IMR-90 (cell line): ENCODE results near the gene ATP10B. TPM values are rescaled to one million over a fixed set of nuclear protein-coding genes. Genes with fewer than 3 reads are reported as not detected.

Experiments used
- ATAC-seq: fragments of 200-7000 bp; cut with Tn5 transposase; 2 replicates; pipeline ENCODE4 v1.9.1; 2020; ENCODE audit warnings: low read depth, mild to moderate bottlenecking, moderate library complexity
- BruUV-seq: library from RNA; stranded (reverse); fragments of 400-500 nt; replicated peaks from 2 replicates; lab custom pipeline; 2021; lab: Mats Ljungman, UMichigan
- CTCF ChIA-PET: fragments of 300-600 bp; formaldehyde crosslinking; extraction: SDS; loops from one replicate; lab custom pipeline; 2021; ENCODE audit warnings: antibody characterized with exemption; lab: Yijun Ruan, JAX
- POLR2A ChIA-PET: fragments of 300-600 bp; sonication (Branson Sonifier 250); formaldehyde crosslinking; loops from one replicate; lab custom pipeline; 2022; ENCODE audit warnings: antibody characterized with exemption; ENCODE audit not compliant: unreplicated experiment; lab: Charles Lee
- DNase-seq: peaks from one replicate; pipeline ENCODE4 v3.0.0; 2013
- H2AFZ ChIP-seq: replicated peaks from 2 replicates; pipeline ENCODE3; 2013; ENCODE audit warnings: low read length, mild to moderate bottlenecking; ENCODE audit not compliant: poor library complexity
- H2AK5ac ChIP-seq: 2 replicates; pipeline ENCODE4 v1.6.1; 2013; ENCODE audit warnings: low read depth, low read length, inconsistent platforms
- H2AK9ac ChIP-seq: replicated peaks from 2 replicates; pipeline ENCODE3; 2013; ENCODE audit warnings: mild to moderate bottlenecking, low read depth, low read length, moderate library complexity; ENCODE audit not compliant: poor library complexity
- H2BK120ac ChIP-seq: 2 replicates; pipeline ENCODE4 v1.6.1; 2013; ENCODE audit warnings: low read depth, low read length, inconsistent platforms
- H2BK15ac ChIP-seq: 3 replicates; pipeline ENCODE4 v1.6.1; 2013; ENCODE audit warnings: low read depth, low read length, inconsistent platforms
- H2BK20ac ChIP-seq: 2 replicates; pipeline ENCODE4 v1.6.1; 2013; ENCODE audit warnings: low read depth, mild to moderate bottlenecking, inconsistent platforms, low read length, moderate library complexity
- H2BK5ac ChIP-seq: 2 replicates; pipeline ENCODE4 v1.6.1; 2013; ENCODE audit warnings: mild to moderate bottlenecking, low read depth, low read length, inconsistent platforms; ENCODE audit not compliant: poor library complexity, severe bottlenecking
- H3K14ac ChIP-seq: replicated peaks from 2 replicates; pipeline ENCODE4 v1.6.1; 2013; ENCODE audit warnings: low read depth, low read length, inconsistent platforms
- H3K18ac ChIP-seq: 2 replicates; pipeline ENCODE4 v1.6.1; 2013; ENCODE audit warnings: low read depth, low read length, control low read depth
- H3K23ac ChIP-seq: 2 replicates; pipeline ENCODE4 v1.6.1; 2013; ENCODE audit warnings: low read depth, low read length, inconsistent platforms
- H3K27ac ChIP-seq: 2 replicates; pipeline ENCODE4 v1.5.1; 2013; ENCODE audit warnings: mild to moderate bottlenecking, control low read depth, low read length; ENCODE audit not compliant: insufficient read depth
- H3K27me3 ChIP-seq: 2 replicates; pipeline ENCODE4 v1.6.1; 2013; ENCODE audit warnings: low read length; ENCODE audit not compliant: control insufficient read depth, insufficient read depth
- H3K36me3 ChIP-seq: 2 replicates; pipeline ENCODE4 v1.6.1; 2013; ENCODE audit warnings: low read length, mixed read lengths; ENCODE audit not compliant: control insufficient read depth, insufficient read depth
- H3K4ac ChIP-seq: 2 replicates; pipeline ENCODE4 v1.6.1; 2013; ENCODE audit warnings: low read depth, low read length, inconsistent platforms
- H3K4me1 ChIP-seq: 2 replicates; pipeline ENCODE4 v1.6.1; 2013; ENCODE audit warnings: low read length, mixed read lengths; ENCODE audit not compliant: control insufficient read depth, insufficient read depth
- H3K4me2 ChIP-seq: 2 replicates; pipeline ENCODE4 v1.6.1; 2013; ENCODE audit warnings: low read depth, mild to moderate bottlenecking, control low read depth, low read length, moderate library complexity
- H3K4me3 ChIP-seq: 2 replicates; pipeline ENCODE4 v1.5.1; 2013; ENCODE audit warnings: low read depth, mild to moderate bottlenecking, control low read depth, low read length, moderate library complexity; ENCODE audit not compliant: insufficient read depth
- H3K56ac ChIP-seq: 2 replicates; pipeline ENCODE4 v1.6.1; 2013; ENCODE audit warnings: low read length, inconsistent platforms; ENCODE audit not compliant: insufficient read depth; ENCODE audit errors: extremely low read depth
- H3K79me1 ChIP-seq, 2 experiments: 2 replicates each; pipeline ENCODE4 v1.6.1; 2013; ENCODE audit warnings: low read length in 2 of 2, inconsistent platforms in 1 of 2, low read depth in 1 of 2
- H3K9ac ChIP-seq: 2 replicates; pipeline ENCODE4 v1.6.1; 2013; ENCODE audit warnings: low read depth, low read length, control low read depth
- H3K9me1 ChIP-seq: 2 replicates; pipeline ENCODE4 v1.6.1; 2013; ENCODE audit warnings: low read length, inconsistent platforms; ENCODE audit not compliant: insufficient read depth
- H3K9me3 ChIP-seq: 2 replicates; pipeline ENCODE4 v1.6.1; 2013; ENCODE audit warnings: low read length; ENCODE audit not compliant: control insufficient read depth, insufficient read depth
- H4K20me1 ChIP-seq: 2 replicates; pipeline ENCODE4 v1.6.1; 2013; ENCODE audit warnings: low read length, inconsistent platforms; ENCODE audit not compliant: insufficient read depth
- H4K5ac ChIP-seq: 2 replicates; pipeline ENCODE4 v1.6.1; 2013; ENCODE audit warnings: mild to moderate bottlenecking, low read depth, low read length, control low read depth
- H4K8ac ChIP-seq, 2 experiments: 2 replicates each; pipeline ENCODE4 v1.6.1; 2013; ENCODE audit warnings: low read depth in 2 of 2, low read length in 2 of 2, control low read depth in 1 of 2, inconsistent platforms in 1 of 2
- H4K91ac ChIP-seq: 2 replicates; pipeline ENCODE4 v1.6.1; 2013; ENCODE audit warnings: low read depth, low read length, inconsistent platforms; ENCODE audit not compliant: insufficient read depth
- BHLHE40 ChIP-seq: fragments of 150-350 bp; IDR thresholded peaks from 2 replicates; pipeline ENCODE4 v1.6.1; 2016; ENCODE audit warnings: mild to moderate bottlenecking, low read depth, low read length
- CEBPB ChIP-seq: IDR thresholded peaks from 2 replicates; pipeline ENCODE4 v1.6.1; 2012; ENCODE audit warnings: low read depth, low read length, improper control_type of control experiment
- CHD1 ChIP-seq: IDR thresholded peaks from 2 replicates; pipeline ENCODE4 v1.6.1; 2012; ENCODE audit warnings: low read depth, low read length, improper control_type of control experiment
- FOS ChIP-seq: fragments of 150-350 bp; IDR thresholded peaks from 2 replicates; pipeline ENCODE4 v1.6.1; 2016; ENCODE audit warnings: low read depth, low read length
- MAFK ChIP-seq: IDR thresholded peaks from 2 replicates; pipeline ENCODE4 v1.6.1; 2012; ENCODE audit warnings: low read depth, low read length, improper control_type of control experiment
- MAZ ChIP-seq: IDR thresholded peaks from 2 replicates; pipeline ENCODE4 v1.6.1; 2012; ENCODE audit warnings: low read depth, mild to moderate bottlenecking, low read length, improper control_type of control experiment, moderate library complexity, borderline replicate concordance
- MXI1 ChIP-seq: IDR thresholded peaks from 2 replicates; pipeline ENCODE4 v1.6.1; 2012; ENCODE audit warnings: low read depth, mild to moderate bottlenecking, low read length, moderate library complexity, borderline replicate concordance
- NFE2L2 ChIP-seq: fragments of 150-350 bp; IDR thresholded peaks from 2 replicates; pipeline ENCODE4 v1.6.1; 2016; ENCODE audit warnings: low read depth, mild to moderate bottlenecking, low read length
- POLR2A ChIP-seq: IDR thresholded peaks from 2 replicates; pipeline ENCODE4 v1.6.1; 2012; ENCODE audit warnings: mild to moderate bottlenecking, low read depth, low read length
- RAD21 ChIP-seq: IDR thresholded peaks from 2 replicates; pipeline ENCODE4 v1.6.1; 2012; ENCODE audit warnings: low read length, improper control_type of control experiment
- RCOR1 ChIP-seq: IDR thresholded peaks from 2 replicates; pipeline ENCODE4 v1.6.1; 2012; ENCODE audit warnings: mild to moderate bottlenecking, low read length, improper control_type of control experiment; ENCODE audit not compliant: insufficient replicate concordance
- RFX5 ChIP-seq: IDR thresholded peaks from 2 replicates; pipeline ENCODE4 v1.8.0; 2012; ENCODE audit warnings: low read depth, mild to moderate bottlenecking, low read length, moderate library complexity
- SMC3 ChIP-seq: fragments of 150-350 bp; IDR thresholded peaks from 2 replicates; pipeline ENCODE4 v1.6.1; 2016; ENCODE audit warnings: low read depth, mild to moderate bottlenecking, antibody characterized with exemption, low read length, moderate library complexity
- WGBS, 2 experiments: methylation state at CpG; one replicate each; pipeline versions ENCODE4 v1.1.5 to v1.1.7; 2013; ENCODE audit warnings: missing lambda C conversion rate in 2 of 2; ENCODE audit not compliant: insufficient read length in 1 of 2; ENCODE audit errors: extremely low coverage in 2 of 2; 5-methylcytosine and 5-hydroxymethylcytosine counted together
- dilution Hi-C: fragments of 300-500 bp; cut with HindIII; formaldehyde crosslinking; loops from one replicate; pipeline ENCODE4 v1.14.3; 2018; ENCODE audit warnings: low sequenced_read_pairs; ENCODE audit not compliant: unreplicated experiment
- in situ Hi-C: fragments of 300-500 bp; cut with MboI; formaldehyde crosslinking; loops from 3 replicates; pipeline ENCODE4 v1.14.3; 2019; ENCODE audit warnings: low sequenced_read_pairs, inconsistent platforms, mixed read lengths
- intact Hi-C: fragments of 100-400 bp; cut with micrococcal nuclease; formaldehyde crosslinking; loops from 2 replicates; pipeline ENCODE4 v1.10.0; 2022
- polyA plus RNA-seq, 3 experiments: library from polyadenylated mRNA; depleted of rRNA; stranded (reverse); fragments of >200 nt; gene quantifications; 2 replicates each; pipeline ENCODE4 v1.2.3, GENCODE V29; 2012; ENCODE audit warnings: low replicate concordance in 1 of 3
- total RNA-seq: library from RNA; depleted of rRNA; stranded (reverse); fragments of >200 nt; gene quantifications from 2 replicates; pipeline ENCODE4 v1.2.3, GENCODE V29; 2012
- TF ChIP-seq, protein P1 (sequence below): fragments of 150-350 bp; IDR thresholded peaks from 2 replicates; pipeline ENCODE4 v1.6.1; 2017; ENCODE audit warnings: mild to moderate bottlenecking, antibody characterized with exemption, low read length, low read depth
- TF ChIP-seq, protein P2 (sequence below): conservative IDR thresholded peaks from 2 replicates; pipeline ENCODE4 v1.5.1; 2012; ENCODE audit warnings: mild to moderate bottlenecking, low read depth, low read length, improper control_type of control experiment
- TF ChIP-seq, protein P3 (sequence below): fragments of 150-350 bp; IDR thresholded peaks from 2 replicates; pipeline ENCODE4 v1.6.1; 2016; ENCODE audit warnings: low read depth, mild to moderate bottlenecking, low read length, moderate library complexity, borderline replicate concordance

ATP10B gene
- total and polyA plus RNA-seq, 2 of the 4 experiments (the other 2 are of a cell fraction), result not detected

DNA sequence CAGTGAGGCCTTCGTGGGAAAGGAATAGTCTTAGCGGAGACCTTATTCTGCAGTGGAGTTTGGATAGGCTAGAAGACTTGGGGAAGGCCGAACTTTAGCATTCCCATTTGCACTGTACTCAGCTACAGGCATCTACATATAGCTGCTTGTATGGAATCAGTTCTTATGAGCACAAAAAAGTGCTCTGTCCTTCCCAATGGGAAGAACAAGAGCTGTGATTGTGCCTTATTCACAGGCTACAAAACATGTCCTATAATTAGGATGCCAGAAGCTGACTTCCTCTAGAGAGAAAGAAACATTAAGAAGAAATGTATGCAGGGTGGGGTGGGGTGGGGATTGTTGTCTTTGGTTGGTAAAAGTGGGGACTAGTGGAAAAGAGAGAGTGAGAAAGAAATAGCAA is 154.7 kb downstream of the ATP10B start:
- H3K9ac ChIP-seq, result no peak overlapping the region
- no peaks in the 10 kb centered on the region for H3K79me1 ChIP-seq
- H3K4me2 ChIP-seq, result no peak overlapping the region
- no peaks in the 10 kb centered on the region for H3K27me3 ChIP-seq
- no peak overlapping the region for H2AFZ ChIP-seq
- H2AK5ac ChIP-seq, result no peak overlapping the region
- no peak overlapping the region for H4K5ac ChIP-seq
- no CpG with 5 or more reads among the region's 3 CpGs for WGBS, 2 experiments
- H4K8ac ChIP-seq, result no peak overlapping the region
- H3K14ac ChIP-seq, result no peak overlapping the region
- peaks cover 16% of the 10 kb centered on the region for H3K9me3 ChIP-seq
- no peak for TF ChIP-seq RFX5
- TF ChIP-seq MAFK, result no peak
- TF ChIP-seq CEBPB, result no peak
- TF ChIP-seq MXI1, result no peak
- TF ChIP-seq BHLHE40, result no peak
- TF ChIP-seq, protein P1, sequence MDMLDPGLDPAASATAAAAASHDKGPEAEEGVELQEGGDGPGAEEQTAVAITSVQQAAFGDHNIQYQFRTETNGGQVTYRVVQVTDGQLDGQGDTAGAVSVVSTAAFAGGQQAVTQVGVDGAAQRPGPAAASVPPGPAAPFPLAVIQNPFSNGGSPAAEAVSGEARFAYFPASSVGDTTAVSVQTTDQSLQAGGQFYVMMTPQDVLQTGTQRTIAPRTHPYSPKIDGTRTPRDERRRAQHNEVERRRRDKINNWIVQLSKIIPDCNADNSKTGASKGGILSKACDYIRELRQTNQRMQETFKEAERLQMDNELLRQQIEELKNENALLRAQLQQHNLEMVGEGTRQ, result no peak
- TF ChIP-seq FOS, result no peak
- no peak for TF ChIP-seq NFE2L2
- TF ChIP-seq, protein P2, sequence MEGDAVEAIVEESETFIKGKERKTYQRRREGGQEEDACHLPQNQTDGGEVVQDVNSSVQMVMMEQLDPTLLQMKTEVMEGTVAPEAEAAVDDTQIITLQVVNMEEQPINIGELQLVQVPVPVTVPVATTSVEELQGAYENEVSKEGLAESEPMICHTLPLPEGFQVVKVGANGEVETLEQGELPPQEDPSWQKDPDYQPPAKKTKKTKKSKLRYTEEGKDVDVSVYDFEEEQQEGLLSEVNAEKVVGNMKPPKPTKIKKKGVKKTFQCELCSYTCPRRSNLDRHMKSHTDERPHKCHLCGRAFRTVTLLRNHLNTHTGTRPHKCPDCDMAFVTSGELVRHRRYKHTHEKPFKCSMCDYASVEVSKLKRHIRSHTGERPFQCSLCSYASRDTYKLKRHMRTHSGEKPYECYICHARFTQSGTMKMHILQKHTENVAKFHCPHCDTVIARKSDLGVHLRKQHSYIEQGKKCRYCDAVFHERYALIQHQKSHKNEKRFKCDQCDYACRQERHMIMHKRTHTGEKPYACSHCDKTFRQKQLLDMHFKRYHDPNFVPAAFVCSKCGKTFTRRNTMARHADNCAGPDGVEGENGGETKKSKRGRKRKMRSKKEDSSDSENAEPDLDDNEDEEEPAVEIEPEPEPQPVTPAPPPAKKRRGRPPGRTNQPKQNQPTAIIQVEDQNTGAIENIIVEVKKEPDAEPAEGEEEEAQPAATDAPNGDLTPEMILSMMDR, result no peak
- TF ChIP-seq RAD21, result no peak
- TF ChIP-seq MAZ, result no peak
- TF ChIP-seq SMC3, result no peak
- no peak for TF ChIP-seq POLR2A
- TF ChIP-seq, protein P3, sequence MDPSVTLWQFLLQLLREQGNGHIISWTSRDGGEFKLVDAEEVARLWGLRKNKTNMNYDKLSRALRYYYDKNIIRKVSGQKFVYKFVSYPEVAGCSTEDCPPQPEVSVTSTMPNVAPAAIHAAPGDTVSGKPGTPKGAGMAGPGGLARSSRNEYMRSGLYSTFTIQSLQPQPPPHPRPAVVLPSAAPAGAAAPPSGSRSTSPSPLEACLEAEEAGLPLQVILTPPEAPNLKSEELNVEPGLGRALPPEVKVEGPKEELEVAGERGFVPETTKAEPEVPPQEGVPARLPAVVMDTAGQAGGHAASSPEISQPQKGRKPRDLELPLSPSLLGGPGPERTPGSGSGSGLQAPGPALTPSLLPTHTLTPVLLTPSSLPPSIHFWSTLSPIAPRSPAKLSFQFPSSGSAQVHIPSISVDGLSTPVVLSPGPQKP, result no peak
- no peak for TF ChIP-seq CHD1
- no peak for TF ChIP-seq RCOR1
- H3K4me3 ChIP-seq, result no peak overlapping the region
- H2BK15ac ChIP-seq, result no peak overlapping the region
- no peak overlapping the region for H4K91ac ChIP-seq
- no TSS peak for BruUV-seq
- no peak overlapping the region for H2BK120ac ChIP-seq
- no peak overlapping the region for H3K23ac ChIP-seq
- POLR2A ChIA-PET, result no interaction called here
- H3K56ac ChIP-seq, result no peak overlapping the region
- CTCF ChIA-PET, result no interaction called here
- H2BK5ac ChIP-seq, result no peak overlapping the region
- H3K27ac ChIP-seq, result no peak overlapping the region
- dilution Hi-C loops (no loop called here), intact Hi-C loops (no loop called here), in situ Hi-C loops (no loop called here)
- H3K4me1 ChIP-seq, result no peaks in the 10 kb centered on the region
- no peaks in the 10 kb centered on the region for H3K36me3 ChIP-seq
- ATAC-seq, result no peak
- H4K20me1 ChIP-seq, result no peaks in the 10 kb centered on the region
- H3K9me1 ChIP-seq, result no peaks in the 10 kb centered on the region
- H3K4ac ChIP-seq, result no peak overlapping the region
- no peak overlapping the region for H2AK9ac ChIP-seq
- no peak overlapping the region for H2BK20ac ChIP-seq
- no peak overlapping the region for H3K18ac ChIP-seq
- DNase-seq, result no peak
